ENCODE measurements around the gene RBM47.

- TF ChIP-seq CTCF (conservative IDR thresholded peaks at IDR 0.05 in 1 of 2, IDR thresholded peaks at IDR 0.05 in 1 of 2; ENCODE audit: low read depth in 1 of 2, low read length in 2 of 2) (no peak), EZH2 (IDR thresholded peaks at IDR 0.05; ENCODE audit: low read length, missing control alignments) (no peak)
Observed at GRCh38 chr4:40632080-40632479, 2.4 kb upstream of the RBM47 start.
